Pancreas (tissue), 10 donors: Measurements from ENCODE around the gene CDCA4. TPM values are rescaled to one million over a fixed set of nuclear protein-coding genes. Genes with fewer than 3 reads are reported as not detected.

ENCODE experiments used
- ATAC-seq, 4 donors: fragments of 200-7000 bp; cut with Tn5 transposase; one replicate each; pipeline versions ENCODE4 v1.8.0 to v1.9.1; 2020; ENCODE audit warnings: mild to moderate bottlenecking in 4 of 4, moderate library complexity in 4 of 4
- DNase-seq, 6 donors: peaks; one replicate each; pipeline ENCODE4 v3.0.0-alpha.2; 2020
- FAIRE-seq: peaks from 2 replicates; lab custom pipeline; 2012; peaks lifted over from hg19 to GRCh38; lab: Jason Lieb, UNC
- H3K27ac ChIP-seq, 4 donors: fragments of 200-600 bp; sonication (generic); 1 replicate in 3 of 4; 2 replicates in 1 of 4; pipeline versions ENCODE4 v1.5.0 to v1.8.0; 2020
- H3K27me3 ChIP-seq, 4 donors: fragments of 200-600 bp; one replicate each; pipeline ENCODE4 v1.8.0; 2021
- H3K36me3 ChIP-seq, 3 donors: fragments of 200-600 bp; sonication (generic) in 1 of 3; one replicate each; pipeline versions ENCODE4 v1.5.0 to v1.8.0; 2020 to 2021
- H3K4me1 ChIP-seq, 3 donors: fragments of 200-600 bp; one replicate each; pipeline ENCODE4 v1.8.0; 2021
- H3K4me3 ChIP-seq, 4 donors: fragments of 200-600 bp; sonication (generic) in 2 of 4; one replicate each; pipeline versions ENCODE4 v1.5.0 to v1.8.0; 2020 to 2021
- H3K9me3 ChIP-seq, 4 donors: fragments of 200-600 bp; one replicate each; pipeline ENCODE4 v1.8.0; 2021
- CTCF ChIP-seq, 4 donors: fragments of 200-600 bp; sonication (generic) in 3 of 4; IDR thresholded peaks; one replicate each; pipeline versions ENCODE4 v1.5.0 to v1.8.0; 2021; ENCODE audit warnings: antibody characterized with exemption in 4 of 4
- WGBS, 2 donors: extraction: QIAGEN DNeasy Blood & Tissue Kit; methylation state at CpG; one replicate each; pipeline ENCODE4 v1.1.7; 2013; 5-methylcytosine and 5-hydroxymethylcytosine counted together
- intact Hi-C, 3 donors: fragments of 100-400 bp; cut with DNase I; formaldehyde crosslinking; loops; one replicate each; pipeline versions ENCODE4 v1.11.1 to v1.14.2; 2022
- polyA plus RNA-seq, 2 donors: library from polyadenylated mRNA; stranded (reverse); fragments of 200-250 nt; gene quantifications; one replicate each; pipeline ENCODE4 v1.2.3, GENCODE V29; 2013
- total RNA-seq, 6 donors: library from RNA; stranded (reverse); fragmentation: NEBNext Ultra II Directional in 4 of 6; extraction: Animal tissue kit (Norgen Biotek cat#: 25700) in 4 of 6; gene quantifications; one replicate each; pipeline versions ENCODE4 v1.2.1 to v1.2.4, GENCODE V29; 2021 to 2023
- donor health status: healthy with polysubstance abuse.
- donor health status: DM: no; HTN: no; CAD: no; lungs with moderate emphysema.
- donor health status: DM: no; HTN: no; CAD: no.
- donor health status: control.
- donor health status: control.
- donor health status: Bipolar disorder and iron deficiency.
- donor health status: DM: yes; HTN: yes; CAD: no.
- donor health status: DM: no; HTN: no; CAD: no.
- donor health status: DM: no; HTN: no; CAD: no.
- donor health status: DM: yes; HTN: yes; CAD: no.

CDCA4 gene
- total and polyA plus RNA-seq, 8 donors: 1.2 to 3.5 (median 2.7) TPM

DNA sequence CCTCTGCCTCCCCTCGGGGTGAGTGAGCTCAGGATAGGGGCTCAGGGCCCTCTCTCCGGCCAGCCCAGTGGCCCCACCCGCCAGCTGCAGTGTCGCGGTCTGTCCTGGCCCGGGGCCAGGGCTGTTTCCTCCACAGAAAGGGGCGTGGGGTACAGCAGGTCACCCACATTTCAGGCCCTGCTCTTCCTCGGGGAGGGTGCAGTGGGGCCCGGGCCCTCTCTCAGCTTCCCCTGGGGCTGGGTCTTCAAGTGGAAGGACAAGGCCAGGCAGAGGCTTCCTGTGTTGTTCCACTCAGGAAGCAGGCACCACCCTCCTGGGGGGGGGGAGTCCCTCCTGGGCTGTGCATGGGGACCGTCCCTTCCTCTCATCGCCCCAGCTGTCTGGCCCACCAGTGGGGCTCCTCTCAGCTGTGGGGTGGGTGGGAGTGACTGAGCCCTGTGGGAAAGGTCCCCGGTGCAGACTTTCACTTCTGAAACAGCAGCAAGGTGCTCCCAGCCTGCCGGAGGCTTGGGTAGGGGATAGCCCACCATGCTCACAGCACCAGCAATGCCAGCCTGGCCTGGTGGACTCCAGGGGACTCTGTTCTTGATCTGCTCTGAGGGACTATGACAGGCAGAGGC, 40.7 kb upstream of the CDCA4 start:
- Histone ChIP-seq H3K27ac (peak overlapping the region in 1 of 4 donors; percentile 23), H3K9me3 (no peaks in the 10 kb centered on the region), H3K4me3 (peak overlapping the region in 1 of 4 donors; percentile 15), H3K4me1 (peaks cover 0 to 3% (median 0%) of the 10 kb centered on the region in 3 donors), H3K36me3 (no peaks in the 10 kb centered on the region), H3K27me3 (no peaks in the 10 kb centered on the region)
- peak in 2 of 6 donors; percentile 61 to 75 for DNase-seq
- WGBS, 2 donors: 63 to 72% methylated on average over 13 of the region's 13 CpGs
- no peak for FAIRE-seq
- intact Hi-C loops: no loop called here
- peak in 3 of 4 donors; percentile 7 to 16 (median 10) for ATAC-seq
- no peak for TF ChIP-seq CTCF (IDR thresholded peaks at IDR 0.05)

- Histone ChIP-seq H3K4me1 (peaks cover 0 to 3% (median 0%) of the 10 kb centered on the region in 3 donors), H3K9me3 (no peaks in the 10 kb centered on the region), H3K4me3 (peak overlapping the region in 1 of 4 donors; percentile 15), H3K36me3 (no peaks in the 10 kb centered on the region), H3K27ac (peak overlapping the region in 1 of 4 donors; percentile 23), H3K27me3 (no peaks in the 10 kb centered on the region)
- DNase-seq: peak in 1 of 6 donors; percentile 54
- intact Hi-C loops: no loop called here
- WGBS, 2 donors: 80 to 83% methylated on average over 30 of the region's 30 CpGs
- ATAC-seq: peak in 3 of 4 donors; percentile 8 to 42 (median 28)
- no peak for FAIRE-seq
- no peak for TF ChIP-seq CTCF (IDR thresholded peaks at IDR 0.05)
Observed at GRCh38 chr14:105060751-105061427, 40.0 kb upstream of the CDCA4 start.

GRCh38 chr14:105059925-105060565, 39.2 kb upstream of the CDCA4 start:
- no peak for FAIRE-seq
- H3K4me1 ChIP-seq: peaks cover 0 to 3% (median 0%) of the 10 kb centered on the region in 3 donors

More at GRCh38 chr14:105059925-105060565, 39.2 kb upstream of the CDCA4 start:
- WGBS, 2 donors: 79 to 83% methylated on average over 16 of the region's 16 CpGs
- intact Hi-C loops: no loop called here
- no peak overlapping the region for H3K4me3 ChIP-seq
- H3K27me3 ChIP-seq: no peaks in the 10 kb centered on the region
- H3K36me3 ChIP-seq: no peaks in the 10 kb centered on the region
- TF ChIP-seq CTCF (IDR thresholded peaks at IDR 0.05): no peak
- no peak for DNase-seq
- no peak for ATAC-seq
- no peaks in the 10 kb centered on the region for H3K9me3 ChIP-seq
- no peak overlapping the region for H3K27ac ChIP-seq
